HL-60/S4 treated with retinoic acid at 250 ng/mL for 4 days and 3 days (cell line): Measurements from ENCODE around the gene UBE2E2.

Experiments used
- in situ Hi-C: fragments of 300-500 bp; cut with MboI; formaldehyde crosslinking; loops from 2 replicates; pipeline ENCODE4 v1.7.0; 2022; ENCODE audit warnings: low sequenced_read_pairs

The UBE2E2 gene

DNA sequence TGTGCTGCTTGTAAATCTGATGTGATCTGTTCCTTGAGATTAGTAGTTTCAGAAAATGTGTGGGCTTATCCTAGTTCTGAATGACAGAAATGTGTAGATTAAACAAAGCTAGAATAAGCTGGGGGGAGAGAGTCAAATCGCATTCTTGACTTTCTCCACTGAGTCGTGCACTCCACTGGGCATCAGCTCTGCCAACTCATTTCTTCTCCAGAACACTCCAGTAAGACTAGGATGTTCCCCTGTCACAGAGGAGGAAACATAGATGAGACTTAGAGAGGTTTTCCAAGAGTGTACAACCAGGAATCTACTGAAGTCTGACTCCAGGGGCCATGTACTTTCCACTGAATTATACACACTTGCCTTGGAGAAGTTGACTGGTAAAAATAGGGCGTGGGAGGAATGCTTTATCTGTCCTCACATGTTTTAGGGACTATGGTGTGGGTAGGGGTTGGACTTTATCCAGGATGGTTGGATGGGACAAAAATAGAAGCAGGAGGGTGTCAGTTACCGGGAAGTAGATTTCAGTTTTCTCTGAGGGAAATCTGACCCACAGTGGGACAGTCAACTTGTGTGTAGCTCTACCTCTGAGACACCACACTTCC lies 298.2 kb downstream of the UBE2E2 start:
- in situ Hi-C loops, result no loop called here

DNA sequence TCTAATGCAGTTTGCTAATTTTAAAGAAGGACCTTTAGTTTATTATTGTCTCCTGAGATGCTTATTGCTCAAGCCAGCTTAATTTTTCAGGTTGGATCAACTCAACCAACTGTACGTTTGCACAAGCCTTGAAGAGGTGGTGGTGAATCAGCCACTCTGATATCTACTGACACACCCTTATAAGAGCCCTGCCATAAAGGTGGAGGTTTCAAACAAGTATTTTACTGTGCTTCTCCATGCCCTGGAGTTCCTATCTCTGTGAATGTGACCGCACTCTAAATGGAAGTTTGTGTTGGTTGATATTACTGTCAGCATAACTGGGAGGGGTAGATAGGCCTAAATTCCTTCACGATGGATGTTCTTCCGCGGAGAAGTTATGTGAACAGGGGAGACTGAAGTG lies 305.3 kb downstream of the UBE2E2 start:
- in situ Hi-C loops, result no loop called here

DNA sequence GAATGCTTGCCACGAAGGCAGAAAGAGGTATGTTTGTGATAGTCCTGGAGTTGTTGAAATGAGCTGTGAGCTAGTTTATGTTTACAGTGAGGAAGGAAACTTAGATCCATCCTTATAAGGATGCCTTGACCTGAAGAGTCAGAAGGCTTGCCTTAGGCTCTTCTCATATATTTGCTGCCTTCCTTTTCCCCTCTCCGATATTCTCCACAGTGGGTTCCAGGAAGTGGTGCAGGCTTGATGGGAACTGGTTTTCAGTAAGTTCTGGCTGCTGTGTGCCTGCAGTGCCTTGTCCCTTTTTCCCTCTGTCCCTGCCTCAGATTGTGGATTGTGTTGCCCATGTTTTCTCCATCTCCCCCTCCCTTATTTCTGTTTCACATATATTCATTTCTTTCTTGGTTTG lies 315.3 kb downstream of the UBE2E2 start:
- in situ Hi-C loops, result no loop called here

DNA sequence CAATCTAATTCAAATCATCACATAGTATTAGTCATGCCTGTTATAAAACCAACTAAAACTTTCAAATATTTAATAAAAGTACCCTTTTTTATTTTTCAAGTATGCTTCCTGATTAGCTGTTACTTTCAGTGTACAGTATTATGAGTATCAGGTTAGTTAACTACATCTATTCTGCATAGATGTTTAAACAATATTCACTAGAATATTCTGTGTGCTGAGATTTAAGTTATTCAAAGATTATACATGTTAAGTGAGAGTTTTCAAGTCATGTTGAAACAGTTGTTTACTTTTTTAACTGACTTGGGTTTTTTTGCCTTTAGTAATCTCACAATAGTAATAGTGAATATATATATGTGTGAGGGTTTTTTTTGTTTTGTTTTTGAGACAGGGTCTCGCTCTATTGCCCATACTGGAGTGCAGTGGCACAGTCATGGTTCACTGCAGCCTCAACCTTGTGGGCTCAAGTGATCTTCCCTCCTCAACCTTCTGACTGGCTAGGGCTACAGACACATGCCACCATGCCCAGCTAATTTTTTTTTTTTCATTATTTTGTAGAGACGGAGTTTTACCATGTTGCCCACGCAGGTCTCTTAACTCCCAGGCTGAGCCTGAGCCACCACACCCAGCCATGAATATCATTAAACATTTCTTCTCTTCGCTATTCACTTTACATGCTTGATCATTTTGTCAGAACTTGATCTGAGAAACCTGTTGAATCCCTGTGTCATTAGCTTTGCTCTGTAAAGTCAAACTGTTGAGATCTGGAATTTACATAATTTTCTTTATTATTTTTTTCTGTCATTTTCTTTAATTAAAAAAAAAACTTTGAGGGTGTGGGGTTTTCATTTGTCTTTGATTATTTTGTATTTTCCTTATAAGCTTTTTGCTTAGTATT lies 316.4 kb downstream of the UBE2E2 start:
- in situ Hi-C loops, result no loop called here

DNA sequence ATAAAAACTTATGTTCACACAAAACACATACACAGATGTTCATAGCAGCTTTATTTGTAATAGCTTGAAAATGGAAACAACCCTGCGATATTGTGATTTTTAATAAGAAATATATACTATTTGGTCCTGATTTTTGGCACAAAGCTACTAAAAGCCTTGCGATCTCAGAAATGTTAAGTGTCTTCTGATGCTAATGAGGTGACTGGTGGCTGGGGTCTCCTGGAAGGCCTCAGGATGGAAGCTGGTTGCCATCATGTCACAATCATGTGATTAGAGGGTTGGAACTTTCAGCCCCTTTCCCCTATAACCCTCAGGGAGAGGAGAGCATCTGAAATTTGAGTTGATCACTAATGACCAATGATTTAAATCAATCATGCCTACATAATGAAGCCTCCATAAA lies 324.2 kb downstream of the UBE2E2 start:
- in situ Hi-C loops, result no loop called here

DNA sequence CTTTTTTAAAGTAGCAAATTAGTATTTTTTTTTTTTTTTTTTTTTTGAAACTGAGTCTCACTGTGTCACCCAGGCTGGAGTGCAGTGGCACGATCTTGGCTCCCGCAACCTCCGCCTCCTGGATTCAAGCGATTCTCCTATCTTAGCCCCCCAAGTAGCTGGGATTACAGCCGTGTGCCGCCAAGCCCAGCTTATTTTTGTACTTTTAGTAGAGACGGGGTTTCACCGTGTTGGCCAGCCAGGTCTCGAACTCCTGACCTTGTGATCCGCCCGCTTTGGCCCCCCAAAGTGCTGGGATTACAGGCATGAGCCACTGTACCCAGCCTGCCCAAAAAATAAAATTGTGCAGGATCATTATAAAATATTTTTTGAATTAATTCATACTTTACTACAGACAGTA lies 330.5 kb downstream of the UBE2E2 start:
- in situ Hi-C loops, result no loop called here

DNA sequence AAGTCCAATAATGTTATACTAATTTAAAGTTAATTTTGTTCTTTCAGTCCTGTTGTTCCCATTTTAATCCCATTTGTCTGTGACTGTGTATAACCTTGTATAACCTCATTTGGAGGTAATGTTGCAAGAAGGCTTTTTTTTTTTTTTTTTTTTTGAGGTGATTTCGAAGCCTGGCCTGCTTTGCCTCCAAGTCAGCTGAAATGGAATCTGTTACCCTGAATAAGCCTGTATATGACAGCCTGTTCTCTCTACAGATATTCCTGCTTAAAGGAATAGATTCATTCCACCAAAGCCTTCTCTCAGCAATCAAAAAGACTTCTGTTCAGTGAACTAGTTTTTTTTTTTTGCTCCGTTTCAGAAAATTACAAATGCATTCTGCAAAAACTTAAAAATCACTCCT lies 330.9 kb downstream of the UBE2E2 start:
- in situ Hi-C loops, result no loop called here

DNA sequence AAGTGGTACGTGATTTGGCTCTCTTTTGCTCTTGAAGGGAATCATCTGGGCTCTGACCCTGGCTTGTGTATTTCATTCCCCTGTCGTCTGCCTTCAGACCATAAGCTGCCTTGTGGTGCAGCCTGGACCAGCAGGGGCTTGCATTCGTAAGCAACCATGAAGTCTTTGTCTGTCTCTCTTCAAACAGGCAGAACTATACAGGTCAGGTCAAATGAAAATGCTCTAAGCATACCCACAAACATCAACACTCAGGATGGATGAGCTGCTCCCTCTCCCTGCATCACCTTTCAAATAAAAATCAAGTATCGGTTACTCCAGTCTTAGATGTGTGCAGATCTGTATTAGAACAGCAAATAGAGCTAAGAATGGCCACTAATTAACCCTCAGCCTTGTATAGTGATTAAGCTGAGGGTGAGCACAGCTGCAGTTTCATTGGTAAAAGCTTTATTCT lies 334.0 kb downstream of the UBE2E2 start:
- in situ Hi-C loops, result no loop called here

DNA sequence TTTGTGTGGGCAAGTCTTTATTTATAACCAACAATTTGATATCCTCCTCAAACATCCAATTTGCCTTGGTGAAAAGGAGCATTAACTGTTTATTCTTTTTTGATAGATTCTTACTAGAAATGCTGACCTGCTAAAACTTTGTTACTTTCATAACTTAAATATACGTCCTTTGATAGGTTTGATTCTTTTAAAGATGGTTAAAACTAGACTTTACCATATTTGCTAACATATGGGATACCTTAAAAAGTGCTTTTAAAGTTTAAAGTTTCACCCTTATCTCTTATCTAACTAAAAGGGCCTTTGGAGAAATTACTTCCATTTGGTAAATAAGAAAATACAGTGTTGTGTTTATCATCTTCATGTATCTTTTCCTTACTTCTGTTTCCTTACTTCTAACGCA lies 336.1 kb downstream of the UBE2E2 start:
- in situ Hi-C loops, result no loop called here

DNA sequence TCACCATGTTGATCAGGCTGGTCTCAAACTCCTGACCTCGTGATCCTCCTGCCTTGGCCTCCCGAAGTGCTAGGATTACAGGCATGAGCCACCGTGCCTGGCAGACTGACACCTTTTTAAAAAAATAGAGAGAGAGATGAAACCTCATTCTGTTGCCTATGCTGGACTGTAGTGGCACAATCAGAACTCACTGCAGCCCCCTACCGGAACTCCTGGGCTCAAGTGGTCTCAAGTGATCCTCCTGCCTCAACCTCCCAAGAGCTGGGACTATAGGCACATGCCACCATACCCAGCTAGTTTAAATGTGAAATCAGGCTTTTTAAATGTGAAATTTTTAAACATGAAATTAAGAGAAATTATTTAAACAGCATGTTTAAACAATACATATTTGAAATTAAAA lies 337.5 kb downstream of the UBE2E2 start:
- in situ Hi-C loops, result no loop called here

DNA sequence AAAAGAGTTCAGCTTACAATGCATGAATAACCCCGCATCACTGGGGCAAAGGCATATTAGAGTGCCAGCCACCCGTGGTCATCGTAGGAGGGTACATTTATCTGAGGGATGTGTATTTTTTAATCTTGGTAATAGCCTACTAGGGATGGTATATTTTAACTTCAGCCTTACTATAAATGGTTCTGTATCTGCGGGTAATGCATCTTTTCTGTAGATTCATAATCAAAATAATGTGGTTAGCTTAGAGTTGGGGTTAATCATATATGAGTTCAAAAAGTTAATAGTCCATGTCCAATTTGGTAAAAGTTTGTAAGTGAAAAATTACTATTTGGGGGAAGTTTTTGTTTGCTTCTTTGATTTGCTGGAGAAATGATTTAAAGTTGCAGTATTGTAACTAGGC lies 339.0 kb downstream of the UBE2E2 start:
- in situ Hi-C loops, result no loop called here

DNA sequence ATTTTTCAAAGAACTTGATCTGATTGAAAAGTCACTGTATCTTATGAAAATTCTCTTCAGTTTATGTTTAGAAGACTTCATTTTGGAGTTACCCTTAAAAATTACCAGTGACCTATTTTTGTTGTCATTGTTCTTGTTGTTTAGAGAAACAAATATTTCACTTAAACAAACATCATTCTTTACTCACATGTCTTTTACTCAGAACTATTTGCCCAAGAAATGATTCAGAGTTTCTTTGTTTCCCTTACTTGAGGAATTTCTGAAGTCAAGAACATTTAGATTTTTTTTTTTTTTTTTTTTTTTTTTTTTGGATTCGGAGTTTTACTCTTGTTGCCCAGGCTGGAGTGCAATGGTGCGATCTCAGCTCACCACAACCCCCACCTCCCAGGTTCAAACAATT lies 343.1 kb downstream of the UBE2E2 start:
- in situ Hi-C loops, result no loop called here

DNA sequence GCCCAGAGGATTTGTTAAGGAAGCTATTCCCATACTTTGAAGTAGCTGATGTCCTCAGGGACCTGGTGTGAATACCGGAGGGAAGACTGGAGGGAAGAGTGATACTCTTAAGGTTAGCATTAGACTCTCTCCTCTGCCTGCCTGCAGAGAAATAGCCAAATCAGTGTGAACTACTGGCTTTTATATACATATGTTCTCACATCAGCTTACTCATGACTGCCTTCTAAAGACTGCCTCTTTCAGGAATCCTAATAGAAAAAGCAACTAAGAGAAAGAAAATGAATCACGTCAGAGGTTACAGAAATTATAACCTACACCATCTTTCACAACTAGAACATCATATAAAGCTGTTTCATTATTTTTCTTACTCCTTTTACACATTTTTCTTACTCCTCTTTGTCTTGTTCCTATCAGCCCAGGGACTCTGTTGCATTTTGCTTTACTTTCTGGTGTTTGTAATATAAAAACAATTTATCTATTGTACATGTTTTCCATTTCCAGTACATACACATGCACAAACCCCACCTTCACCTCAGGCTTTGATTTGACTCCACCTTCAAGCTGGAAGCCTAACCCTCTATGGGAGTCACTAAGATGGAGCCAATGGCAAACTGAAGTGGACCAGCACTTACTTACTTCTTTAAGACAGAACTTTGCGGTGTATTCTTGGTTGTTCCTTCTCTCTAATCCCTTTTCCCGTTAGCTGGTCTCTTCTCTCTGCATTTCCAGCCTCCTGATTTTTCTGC lies 345.0 kb downstream of the UBE2E2 start:
- in situ Hi-C loops, result no loop called here

DNA sequence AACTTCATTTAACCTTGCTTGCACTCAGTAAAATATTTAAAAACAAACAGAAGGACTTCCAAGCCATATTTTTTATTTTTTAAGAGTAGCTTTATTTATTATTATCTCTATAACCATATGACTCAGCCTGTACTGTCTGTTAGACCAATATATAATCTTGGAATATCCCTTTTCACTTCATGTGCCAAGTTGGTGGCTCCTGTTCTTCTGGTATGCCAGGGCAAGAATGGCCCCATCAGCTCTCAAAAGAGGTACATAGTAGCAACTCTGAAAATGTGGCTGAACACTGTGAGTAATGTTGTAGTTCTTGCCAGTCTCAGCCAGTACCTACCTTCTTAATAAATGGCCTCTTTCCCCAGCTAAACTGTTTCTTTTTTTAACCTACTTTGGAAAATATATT lies 345.6 kb downstream of the UBE2E2 start:
- in situ Hi-C loops, result no loop called here

DNA sequence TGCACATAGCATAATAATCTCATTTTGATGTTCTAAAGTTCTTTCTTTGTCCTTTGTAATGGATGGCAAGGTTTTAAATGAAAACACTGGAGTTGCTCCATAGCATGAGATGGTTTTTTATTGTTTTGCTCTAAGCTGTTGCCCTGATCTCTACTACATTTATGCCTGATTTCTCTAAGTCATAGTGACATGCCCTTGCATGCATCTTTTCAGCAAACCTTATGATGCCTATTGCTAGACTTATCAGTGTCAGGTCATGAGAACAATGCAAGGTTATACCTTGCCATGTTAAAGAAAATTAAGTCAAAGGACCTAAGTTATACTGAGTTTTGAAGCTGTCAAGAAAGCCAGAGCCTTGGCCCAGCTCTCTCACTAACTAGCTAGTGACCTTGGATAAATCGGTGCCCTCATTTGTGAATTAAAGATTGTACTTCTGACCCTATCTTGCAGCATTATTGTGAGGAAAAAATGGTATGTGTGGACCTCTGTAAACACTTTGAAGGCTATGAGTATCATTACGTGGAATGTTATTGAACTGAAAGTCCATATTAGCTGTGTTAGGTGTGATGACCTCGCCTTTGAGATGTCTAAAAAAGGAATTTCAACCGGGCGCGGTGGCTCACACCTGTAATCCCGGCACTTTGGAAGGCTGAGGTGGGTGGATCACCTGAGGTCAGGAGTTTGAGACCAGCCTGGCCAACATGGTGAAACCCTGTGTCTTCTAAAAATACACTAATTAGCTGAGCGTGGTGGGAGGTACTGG lies 346.2 kb downstream of the UBE2E2 start:
- in situ Hi-C loops, result no loop called here

DNA sequence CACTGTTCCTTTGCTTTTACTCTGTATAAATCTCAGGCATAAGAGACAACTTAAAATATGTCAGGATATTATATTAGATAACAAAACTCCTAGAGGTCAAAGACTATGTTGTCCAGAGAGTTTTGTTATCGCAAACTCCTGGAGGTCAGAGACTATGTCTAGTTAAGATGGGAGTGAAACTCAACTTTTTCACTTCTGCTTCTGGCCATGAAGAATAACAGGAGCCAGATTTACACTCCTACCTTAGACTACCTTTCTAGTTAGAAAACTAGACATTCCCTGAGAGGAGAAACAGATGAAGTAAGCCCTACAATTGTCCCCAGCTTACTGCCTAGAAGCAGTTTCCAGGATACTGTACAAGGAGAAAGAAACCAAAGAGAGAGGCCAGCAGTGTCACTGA lies 347.3 kb downstream of the UBE2E2 start:
- in situ Hi-C loops, result no loop called here

DNA sequence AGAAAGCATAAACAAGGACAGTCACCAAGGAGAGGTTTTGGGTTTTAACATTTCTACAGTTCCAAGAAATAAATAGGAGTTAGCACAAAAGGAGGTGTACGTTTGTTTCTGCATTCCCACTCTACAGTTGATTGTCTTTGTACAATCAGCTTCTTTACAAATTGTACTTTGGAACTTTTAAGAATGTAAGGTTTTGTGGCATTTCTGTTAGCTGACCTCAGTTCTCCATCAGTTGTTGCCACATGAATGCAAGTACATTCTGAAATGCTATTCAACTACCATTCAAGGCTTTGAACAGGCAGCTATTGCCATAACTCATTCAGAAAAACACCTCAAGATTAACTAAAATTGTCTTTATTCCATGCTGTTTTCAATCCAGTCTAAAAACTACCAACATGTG lies 349.4 kb downstream of the UBE2E2 start:
- in situ Hi-C loops, result no loop called here

DNA sequence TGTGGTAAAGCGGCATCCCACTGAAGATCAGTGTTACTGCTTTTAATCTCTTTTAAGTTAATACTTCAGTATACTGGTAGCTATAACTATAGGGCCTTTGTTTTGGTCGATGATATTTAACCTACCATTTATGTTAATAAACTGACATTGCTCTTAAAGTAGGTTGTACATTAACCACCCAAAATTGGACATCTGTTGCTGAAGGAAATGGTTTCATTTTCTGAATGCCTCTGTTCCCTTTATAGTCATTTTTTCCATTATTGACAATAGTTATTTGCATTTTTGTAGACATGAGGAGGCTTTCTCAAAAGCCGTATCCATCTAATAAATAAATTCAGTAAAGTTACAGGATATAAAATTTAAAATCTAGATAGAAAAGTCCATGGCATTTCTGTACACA lies 350.2 kb downstream of the UBE2E2 start:
- in situ Hi-C loops, result no loop called here

DNA sequence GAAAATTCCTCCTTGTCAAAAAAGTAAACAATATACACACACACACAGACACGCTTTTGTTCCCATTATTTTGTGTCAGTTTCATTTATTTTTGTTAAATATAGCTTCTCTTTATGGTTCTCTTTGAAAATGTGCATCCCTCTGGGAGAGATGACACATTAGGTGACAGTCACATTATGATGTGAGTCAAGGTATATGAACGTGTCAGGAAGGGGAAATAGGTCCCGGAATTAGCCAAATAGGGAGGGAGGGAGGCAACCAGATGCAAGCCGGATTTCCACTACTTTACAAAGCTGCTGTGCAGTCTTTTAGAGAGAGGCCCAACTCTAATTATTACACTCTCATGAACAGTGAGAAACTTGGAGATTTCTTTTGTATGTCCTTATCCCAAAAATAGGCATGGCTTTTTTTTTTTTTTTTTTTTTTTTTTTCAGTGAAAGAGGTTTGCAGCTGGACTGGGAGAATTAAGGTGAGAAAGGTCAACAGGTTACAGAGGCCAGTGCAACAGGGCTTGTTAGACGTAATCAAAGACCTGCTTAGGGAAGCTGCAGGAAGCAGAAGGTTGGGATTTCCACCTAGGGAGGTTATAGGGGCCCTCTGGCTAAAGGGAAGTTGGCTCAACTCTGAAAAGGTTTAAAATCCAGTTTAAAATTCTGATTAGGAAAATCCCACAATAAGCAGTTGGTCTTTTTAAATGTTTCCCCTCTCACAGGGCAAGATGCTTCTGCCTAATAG lies 362.1 kb downstream of the UBE2E2 start:
- in situ Hi-C loops, result no loop called here

DNA sequence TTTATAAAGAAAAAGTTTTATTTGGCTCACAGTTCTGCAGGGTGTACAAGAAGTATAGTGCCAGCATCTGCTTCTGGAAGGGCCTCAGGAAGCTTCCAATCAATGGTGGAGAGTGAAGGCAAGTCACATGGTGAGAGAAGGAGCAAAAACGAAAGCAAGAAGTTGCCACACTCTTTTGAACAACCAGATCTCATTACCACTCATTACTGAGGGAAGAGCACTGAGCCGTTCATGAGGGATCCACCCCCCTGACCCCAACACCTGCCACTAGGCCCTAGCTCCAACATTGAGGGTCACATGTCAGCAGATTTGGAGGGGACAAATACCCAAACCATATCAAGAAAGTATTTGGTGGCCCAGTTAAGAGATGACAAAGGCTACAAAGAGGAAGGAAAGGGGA lies 363.4 kb downstream of the UBE2E2 start:
- in situ Hi-C loops, result no loop called here
